Peyer's patch (tissue), 4 donors: ENCODE data around the gene PPARGC1A.

Source experiments
- POLR2A ChIP-seq, 2 donors: fragments of 450-650 bp; IDR thresholded peaks; one replicate each; pipeline ENCODE4 v1.5.1; 2017; ENCODE audit warnings: antibody characterized with exemption in 2 of 2, mild to moderate bottlenecking in 2 of 2, moderate library complexity in 2 of 2
- TF ChIP-seq, protein P1 (sequence below), 6 experiments: fragments of 450-650 bp in 4 of 6; fragments of 200-600 bp in 2 of 6; sonication (generic) in 1 of 6; IDR thresholded peaks; one replicate each; pipeline ENCODE4 v1.5.1; 2017 to 2019; ENCODE audit warnings: antibody characterized with exemption in 6 of 6, mild to moderate bottlenecking in 3 of 6, moderate library complexity in 1 of 6

- TF ChIP-seq, protein P1, sequence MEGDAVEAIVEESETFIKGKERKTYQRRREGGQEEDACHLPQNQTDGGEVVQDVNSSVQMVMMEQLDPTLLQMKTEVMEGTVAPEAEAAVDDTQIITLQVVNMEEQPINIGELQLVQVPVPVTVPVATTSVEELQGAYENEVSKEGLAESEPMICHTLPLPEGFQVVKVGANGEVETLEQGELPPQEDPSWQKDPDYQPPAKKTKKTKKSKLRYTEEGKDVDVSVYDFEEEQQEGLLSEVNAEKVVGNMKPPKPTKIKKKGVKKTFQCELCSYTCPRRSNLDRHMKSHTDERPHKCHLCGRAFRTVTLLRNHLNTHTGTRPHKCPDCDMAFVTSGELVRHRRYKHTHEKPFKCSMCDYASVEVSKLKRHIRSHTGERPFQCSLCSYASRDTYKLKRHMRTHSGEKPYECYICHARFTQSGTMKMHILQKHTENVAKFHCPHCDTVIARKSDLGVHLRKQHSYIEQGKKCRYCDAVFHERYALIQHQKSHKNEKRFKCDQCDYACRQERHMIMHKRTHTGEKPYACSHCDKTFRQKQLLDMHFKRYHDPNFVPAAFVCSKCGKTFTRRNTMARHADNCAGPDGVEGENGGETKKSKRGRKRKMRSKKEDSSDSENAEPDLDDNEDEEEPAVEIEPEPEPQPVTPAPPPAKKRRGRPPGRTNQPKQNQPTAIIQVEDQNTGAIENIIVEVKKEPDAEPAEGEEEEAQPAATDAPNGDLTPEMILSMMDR (IDR thresholded peaks at IDR 0.05) = no peak
- TF ChIP-seq POLR2A (IDR thresholded peaks at IDR 0.05) = no peak
Measured at GRCh38 chr4:23894021-23894420, 4.2 kb upstream of the PPARGC1A start.
